ENCODE results near the gene SNAI1.
"Not testable (repeated sequence)": the region's sequence is repeated elsewhere in the genome, so short reads cannot be mapped to it uniquely, and the experiment has no call there.

Gene SNAI1

DNA sequence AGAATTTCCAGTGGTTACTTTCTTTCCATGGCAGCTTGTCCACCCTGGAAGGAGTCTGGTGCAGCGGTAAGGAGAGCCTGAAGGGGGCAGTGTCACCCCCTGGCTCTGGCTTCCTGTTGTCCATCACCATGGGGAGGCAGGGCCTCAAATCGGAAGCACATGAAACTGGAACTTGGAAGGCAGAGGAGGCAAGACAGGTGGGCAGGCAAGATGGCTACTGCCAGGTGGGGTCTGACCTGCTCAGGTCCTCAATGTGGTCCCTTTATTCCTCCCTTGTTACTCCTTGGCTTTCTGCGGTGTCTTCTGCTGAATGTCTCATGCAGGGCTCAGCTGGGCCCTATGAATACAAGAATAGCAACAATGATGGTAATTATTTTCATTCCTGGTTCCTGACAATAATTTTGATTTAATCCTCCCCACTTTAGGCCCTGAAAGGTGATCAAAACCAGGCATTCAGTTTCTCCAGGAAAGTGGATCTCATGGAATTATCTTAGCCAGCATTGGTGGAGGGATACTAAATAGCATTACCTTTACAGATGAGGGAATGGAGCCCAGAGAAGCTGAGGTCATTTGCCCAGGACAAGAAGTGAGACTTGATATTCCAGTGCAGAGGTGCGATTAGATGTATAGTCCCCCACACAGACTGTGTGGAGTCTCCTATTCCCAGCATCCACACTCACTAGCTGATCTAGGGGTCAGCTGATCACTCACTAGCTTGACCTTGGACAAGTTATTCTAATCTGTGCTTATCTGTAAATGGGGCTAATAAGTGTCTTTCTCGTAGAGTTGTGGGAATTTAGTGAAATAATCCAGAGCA, 17.6 kb upstream of the SNAI1 start:
- no peak for DNase-seq (ENCODE audit: low read depth)

DNA sequence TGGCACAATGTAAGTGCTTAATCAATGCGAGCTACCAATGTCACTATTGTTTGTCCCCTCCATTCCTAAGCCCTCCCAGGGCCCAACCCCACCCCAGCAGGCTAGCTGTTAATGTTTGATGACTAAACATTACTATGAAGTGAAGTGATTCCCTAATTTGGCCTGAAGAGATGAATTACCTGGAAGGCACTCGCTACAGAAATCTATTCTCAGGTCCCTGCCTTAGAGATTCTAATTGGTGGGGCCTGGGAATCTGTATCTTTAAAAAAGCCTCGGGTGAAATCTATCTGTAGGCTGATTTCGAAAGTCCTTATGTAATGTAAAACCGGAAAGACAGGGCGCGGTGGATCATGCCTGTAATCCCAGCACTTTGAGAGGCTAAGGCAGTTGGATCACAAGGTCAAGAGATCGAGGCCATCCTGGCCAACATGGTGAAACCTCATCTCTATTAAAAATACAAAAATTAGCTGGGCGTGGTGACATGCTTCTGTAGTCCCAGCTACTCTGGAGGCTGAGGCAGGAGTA, 16.9 kb upstream of the SNAI1 start:
- no peak for DNase-seq (ENCODE audit: low read depth)

DNA sequence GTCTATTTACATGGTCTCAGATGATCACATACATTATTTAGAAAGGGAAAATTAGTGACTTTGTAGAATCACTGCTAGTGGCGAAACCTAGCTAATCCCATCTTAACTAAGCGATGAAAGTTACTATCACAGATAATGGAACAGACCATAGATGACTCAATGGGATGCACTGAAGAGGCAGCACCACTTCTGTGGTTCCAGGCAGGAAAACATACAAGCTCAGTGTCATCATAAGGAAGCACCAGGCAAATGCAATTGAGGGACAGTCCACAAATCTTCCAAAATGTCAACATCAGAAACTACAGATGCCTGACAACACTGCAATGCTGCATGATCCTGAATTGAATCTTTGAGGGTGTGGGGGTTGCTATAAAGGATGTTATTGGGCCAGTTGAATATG, 15.9 kb upstream of the SNAI1 start:
- no peak for DNase-seq (ENCODE audit: low read depth)

DNA sequence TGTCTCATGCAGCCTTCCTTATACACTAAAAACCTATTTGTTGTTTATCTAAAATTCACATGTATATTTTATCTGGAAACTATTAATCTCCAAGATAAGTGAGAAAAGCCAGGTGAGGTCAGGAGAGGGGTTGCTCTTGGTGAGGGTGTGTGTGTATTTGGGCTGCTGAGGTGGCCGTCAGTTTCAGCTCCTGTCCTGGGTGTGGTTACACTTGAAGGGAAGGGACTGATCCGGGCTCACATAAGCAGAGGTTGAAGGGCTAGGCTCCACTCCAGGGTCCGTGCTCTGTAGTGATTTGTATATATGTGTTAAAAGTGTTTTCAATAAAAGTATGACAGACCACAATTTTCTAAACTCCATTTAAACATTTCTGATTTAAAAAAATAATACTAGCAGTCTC, 13.5 kb upstream of the SNAI1 start:
- no peak for DNase-seq (ENCODE audit: low read depth)

DNA sequence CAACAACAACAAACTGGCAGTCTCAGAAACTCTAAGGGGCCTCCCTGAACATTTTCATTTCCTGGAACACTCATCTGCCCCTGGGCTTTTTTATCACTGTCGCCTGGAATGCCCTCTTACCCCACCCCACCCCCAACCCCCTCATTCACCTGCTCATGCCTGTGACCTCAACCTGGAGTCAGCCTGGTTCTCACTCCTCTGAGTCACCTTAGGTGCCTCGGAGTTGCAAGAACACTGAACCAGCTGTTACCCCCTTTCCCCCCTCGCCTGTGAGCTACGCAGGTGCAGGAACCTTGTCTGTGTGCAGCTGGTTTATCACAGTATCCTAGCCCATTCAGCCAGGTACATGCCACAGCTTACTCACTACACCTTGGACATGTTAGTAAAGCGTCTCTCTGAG, 12.8 kb upstream of the SNAI1 start:
- no peak for DNase-seq (ENCODE audit: low read depth)

DNA sequence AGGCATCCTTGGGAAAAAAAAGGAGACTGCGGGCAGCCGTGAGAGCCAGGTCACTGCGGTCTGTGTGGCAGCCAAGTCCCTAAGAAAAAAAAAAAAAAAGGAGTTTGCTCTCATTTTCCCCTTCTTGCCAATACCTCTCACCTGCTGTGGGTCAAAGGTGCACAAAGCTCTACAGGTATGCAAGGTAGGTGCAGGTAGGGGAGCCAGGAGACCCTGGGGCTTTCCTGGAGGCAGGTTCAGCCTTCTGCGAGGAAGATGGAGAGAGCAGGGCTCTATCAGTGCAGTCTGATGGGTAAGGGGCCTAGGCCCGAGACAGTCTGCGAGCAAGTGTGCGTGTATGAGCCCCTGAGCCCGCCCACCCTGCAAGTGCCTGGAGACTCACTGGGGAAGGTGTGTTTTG, 12.3 kb upstream of the SNAI1 start:
- DNase-seq (ENCODE audit: low read depth) = no peak

DNA sequence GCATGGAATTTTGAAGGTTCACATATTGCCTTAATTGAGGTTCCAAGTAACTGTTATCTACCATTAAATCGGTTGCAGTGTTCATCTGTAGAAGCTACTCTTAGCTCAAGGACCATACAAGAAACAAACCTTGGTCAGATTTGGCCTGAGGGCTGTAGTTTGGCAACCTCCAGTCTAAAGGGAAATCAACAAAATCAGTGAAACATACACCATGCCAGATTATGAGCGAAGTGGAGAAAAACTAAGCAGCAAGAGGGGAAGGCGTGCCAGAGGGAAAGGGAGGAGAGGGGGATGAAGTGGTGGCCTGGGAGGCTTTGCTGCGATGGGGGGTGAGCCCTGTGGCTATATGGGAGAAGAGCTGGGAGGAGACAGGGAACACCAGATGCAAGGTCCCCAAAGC, 8.8 kb upstream of the SNAI1 start:
- DNase-seq (ENCODE audit: low read depth) = no peak

DNA sequence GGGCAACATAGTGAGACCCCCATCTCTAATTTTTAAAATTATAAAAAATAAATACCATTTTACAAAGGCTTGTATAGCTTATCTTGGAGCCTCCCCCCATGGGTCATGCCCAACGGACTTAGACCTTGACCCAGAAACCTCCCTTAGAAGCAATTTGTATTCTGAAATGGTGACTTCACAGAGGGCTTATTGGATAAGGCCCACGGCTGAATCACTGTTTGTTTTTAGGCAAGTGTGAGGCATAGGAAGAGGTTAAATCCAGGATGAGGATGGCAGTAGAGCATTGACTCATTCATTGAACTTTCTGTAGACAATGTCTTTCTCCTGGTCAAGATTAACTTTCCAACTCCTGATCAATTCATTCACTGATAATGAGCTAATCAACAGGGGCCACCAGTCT, 6.2 kb upstream of the SNAI1 start:
- DNase-seq (ENCODE audit: low read depth) = no peak

DNA sequence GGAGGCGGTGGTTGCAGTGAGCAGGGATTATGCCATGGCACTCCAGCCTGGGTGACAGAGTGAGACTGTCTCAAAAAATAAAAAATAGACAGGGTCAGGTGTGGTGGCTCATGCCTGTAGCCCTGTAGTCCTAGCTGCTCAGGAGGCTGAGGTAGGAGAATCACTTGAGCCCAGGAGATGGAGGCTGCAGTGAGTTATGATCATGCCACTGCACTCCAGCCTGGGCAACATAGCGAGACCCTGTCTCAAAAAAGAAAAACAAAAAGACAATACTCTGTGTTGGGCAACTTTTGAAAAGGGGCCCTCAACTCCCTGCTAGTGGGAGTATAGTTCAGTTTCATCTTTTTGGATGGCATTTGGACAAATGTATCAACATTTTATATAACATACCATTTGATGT, 5.0 kb upstream of the SNAI1 start:
- DNase-seq (ENCODE audit: low read depth) = not testable (repeated sequence)

DNA sequence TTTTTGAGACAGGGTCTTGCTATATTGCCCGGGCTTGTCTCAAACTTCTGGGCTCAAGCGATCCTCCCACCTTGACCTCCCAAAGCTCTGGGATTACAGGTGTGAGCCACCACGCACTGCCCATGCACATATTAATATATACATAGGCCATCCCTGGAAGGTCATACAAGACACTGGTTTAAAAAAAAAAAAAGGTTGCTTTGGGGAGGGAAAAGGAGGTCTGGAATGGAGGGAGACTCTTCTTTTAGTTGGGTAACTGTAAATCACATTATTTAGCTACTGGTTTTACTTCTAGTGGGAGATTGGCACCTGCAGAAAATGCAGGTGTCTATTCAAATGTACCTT, 4.1 kb upstream of the SNAI1 start:
- no peak for DNase-seq (ENCODE audit: low read depth)

DNA sequence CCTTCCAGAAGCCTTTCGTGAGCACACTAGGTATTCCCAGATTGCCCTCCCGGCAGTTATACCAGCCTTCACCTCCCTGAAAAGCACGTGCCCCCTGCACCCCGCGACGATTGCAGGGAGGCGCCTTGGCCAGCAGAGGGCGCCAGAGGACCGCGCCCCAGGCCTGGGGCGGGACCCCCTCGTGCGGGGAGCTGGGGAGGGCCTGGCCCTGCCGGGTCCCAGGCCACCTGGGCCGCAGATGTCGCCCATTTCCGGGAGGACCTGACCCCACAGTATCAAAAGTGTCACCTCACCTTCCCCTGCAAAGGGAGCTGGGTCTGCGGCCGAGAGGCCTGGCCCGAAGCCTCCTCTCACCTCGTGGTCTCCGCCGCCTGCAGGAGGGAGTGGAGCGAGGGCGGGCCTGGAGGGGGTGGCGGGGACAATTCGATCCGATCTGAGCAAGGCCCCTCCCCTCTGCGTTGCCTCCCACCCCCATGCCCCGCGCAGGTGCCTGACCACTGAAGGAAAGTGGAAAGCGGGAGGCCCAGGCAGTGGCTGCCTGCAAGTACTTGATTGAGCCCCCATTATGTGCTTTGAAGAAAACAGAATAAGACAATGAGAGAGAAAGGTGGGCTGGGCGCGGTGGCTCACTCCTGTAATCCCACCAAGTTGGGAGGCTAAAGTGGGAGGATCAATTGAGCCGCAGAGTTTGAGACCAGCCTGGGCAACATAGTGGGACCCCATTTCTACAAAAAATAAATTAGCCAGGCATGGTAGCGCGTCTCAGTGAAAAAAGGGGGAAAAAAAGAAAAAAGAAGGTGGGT, 3.5 kb upstream of the SNAI1 start:
- DNase-seq (ENCODE audit: low read depth) = peak; percentile 44

DNA sequence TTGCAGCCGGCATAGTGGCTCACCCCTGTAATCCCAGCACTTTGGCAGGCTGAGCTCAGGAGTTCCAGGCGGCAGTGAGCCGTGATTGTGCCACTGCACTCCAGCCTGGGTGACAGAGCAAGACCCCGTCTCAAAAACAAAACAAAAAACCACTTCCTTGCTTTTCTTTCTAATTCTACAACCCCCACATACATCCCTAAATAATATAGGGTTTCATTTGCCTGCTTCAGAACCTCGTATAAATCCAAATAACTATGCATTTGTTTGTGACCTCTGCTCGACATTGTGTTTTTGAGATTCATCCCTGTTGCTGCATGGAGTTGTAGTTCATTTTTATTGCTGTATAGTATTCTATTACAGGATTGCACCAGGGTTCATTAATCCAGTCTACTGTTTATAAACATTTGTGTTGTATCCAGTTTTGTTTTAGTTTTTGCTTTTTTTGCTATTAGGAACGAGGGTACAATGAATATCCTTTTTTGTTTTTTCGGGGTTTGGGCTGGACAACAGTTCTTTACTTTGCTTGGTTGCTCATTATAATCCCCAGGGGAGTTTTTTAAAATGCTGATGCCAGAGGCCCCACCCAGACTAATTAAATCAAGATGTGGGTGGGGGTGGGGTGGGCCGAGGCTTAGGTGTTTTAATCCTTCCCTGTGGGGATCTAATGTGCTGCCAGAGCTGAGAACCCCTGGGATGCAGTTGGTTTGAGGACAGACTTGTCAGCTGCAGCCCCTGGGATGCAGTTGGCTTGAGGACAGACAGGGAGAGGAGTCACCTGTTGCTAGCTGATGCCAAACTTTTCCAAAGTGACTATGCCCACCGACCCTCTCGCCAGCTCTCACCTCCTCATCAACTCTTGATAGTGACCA, 2.4 kb upstream of the SNAI1 start:
- DNase-seq (ENCODE audit: low read depth) = no peak

DNA sequence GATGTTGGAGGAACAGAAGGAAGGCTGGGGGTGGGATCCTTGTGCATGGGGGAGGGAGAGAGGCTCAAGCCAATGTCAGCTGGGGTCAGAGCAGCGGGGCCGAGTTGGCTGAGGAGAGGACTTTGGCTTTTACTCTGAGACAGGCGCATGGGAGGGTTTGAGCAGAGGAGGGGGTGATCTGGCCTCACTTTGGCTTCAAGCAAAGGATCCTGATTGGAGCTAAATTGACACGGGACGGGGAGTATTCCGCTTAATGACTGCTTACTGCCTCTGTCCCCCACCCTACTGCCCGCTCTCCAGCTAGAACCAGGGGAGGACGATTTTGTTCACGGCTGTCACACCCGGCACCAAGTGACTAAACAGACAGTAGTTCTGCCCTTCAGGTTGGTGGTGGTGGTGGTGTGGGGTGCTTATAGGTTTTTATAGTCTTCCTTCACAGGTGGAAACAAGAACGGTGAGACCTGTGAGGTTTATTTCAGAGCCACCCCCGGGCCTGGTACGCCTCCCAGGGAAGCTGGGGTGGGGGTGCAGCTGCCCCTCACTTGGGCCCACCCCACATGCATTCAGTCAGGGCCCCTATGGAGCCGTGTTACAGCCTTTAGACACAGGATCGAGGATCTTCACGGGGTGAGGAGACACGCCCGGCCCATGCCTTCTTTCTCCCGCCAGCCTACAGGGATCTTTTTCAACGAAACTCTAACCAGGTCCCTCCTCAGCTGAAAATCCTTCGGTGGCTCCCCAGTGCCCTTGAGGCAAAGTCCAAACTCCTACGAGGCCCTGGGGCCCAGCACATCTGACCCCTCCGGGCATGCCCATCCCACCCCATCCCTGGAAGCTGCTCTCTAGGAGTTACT, 1.3 kb upstream of the SNAI1 start:
- no peak for DNase-seq (ENCODE audit: low read depth)

DNA sequence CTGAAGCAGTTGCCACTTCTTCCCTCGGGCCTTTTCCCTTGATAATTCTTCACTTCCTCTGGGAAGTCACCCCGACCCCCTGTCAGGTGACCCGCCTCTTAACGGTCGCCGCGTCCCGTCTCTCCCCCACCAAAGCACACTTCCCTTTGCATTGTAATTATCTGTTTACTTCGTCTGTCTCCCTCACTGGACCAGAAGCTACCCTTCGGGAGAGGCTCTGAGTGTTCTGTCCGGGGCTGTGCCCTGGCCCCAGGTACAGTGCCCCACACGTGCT, 771 bp upstream of the SNAI1 start:
- DNase-seq (ENCODE audit: low read depth) = no peak

DNA sequence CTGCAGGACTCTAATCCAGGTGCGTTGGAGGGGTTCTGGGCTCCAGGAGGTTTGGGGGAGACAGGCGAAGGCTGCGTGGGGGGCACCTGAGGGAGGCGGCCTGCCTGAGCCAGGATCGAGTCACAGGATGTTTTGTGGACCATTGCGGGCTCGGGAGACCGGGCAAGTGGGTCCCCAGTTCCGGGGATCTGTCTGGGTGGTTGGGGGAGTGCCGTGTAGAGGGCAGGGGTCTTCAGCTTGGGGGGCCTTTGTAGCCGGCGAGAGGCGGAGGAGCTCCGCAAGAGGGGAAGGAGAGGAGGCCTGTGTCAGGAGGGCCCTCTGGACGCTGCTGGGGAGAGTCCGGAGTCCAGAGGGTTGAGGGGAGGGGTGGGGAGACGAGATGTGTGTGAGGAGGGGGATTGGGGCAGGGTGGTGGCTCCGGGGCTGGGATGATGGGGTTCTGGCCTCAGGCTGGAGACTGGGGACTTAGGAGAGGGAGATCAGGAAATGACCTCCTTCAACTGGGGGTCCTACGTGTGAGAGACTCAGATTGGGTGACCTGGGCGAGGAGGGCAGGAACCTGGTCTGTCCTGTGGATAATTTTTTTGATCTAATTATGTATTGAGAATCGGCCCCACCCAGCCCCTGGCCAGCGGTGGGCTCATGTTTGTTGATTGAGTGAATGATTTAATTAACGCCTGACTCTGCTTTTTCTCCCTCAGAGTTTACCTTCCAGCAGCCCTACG, 505 bp downstream of the SNAI1 start:
- DNase-seq (ENCODE audit: low read depth) = no peak

DNA sequence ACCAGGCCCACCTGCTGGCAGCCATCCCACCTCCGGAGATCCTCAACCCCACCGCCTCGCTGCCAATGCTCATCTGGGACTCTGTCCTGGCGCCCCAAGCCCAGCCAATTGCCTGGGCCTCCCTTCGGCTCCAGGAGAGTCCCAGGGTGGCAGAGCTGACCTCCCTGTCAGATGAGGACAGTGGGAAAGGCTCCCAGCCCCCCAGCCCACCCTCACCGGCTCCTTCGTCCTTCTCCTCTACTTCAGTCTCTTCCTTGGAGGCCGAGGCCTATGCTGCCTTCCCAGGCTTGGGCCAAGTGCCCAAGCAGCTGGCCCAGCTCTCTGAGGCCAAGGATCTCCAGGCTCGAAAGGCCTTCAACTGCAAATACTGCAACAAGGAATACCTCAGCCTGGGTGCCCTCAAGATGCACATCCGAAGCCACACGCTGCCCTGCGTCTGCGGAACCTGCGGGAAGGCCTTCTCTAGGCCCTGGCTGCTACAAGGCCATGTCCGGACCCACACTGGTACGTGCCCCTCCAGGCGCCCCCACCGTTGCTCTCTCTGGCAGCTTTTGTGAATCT, 1.1 kb downstream of the SNAI1 start:
- no peak for DNase-seq (ENCODE audit: low read depth)

DNA sequence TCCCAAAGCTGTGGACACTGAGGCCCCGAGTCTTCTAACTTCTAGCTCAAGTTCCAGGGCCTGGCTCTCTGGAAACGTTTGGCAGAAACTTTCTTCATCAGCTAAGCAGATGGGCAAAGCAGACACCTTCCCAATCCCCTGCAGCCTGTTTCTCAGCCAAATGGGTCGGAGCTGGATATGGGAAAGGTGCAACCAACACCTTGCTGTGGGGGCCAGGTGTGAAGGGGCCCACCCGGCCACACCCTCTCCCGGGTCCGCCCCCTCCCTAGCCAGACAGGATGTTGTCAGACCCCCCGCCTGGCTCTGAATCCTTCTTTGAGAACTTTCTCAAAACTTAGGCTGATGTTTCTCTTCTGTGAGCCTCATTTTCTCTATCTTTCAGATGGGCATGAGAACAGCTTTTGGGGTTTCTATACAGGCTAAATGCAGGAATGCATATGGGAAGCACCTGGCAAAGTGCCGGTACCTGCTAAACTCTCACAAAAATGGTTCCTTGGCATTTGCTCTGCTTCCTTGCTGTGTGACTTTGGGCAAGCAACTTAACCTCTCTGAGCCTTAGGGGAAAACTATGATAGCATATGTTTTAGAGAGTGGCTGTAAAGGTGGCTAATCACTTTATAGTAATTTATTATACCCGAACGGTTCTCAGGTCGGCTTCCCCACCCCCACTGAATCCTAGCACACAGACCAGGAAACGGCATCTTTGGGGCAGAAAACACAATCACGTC, 1.8 kb downstream of the SNAI1 start:
- no peak for DNase-seq (ENCODE audit: low read depth)

DNA sequence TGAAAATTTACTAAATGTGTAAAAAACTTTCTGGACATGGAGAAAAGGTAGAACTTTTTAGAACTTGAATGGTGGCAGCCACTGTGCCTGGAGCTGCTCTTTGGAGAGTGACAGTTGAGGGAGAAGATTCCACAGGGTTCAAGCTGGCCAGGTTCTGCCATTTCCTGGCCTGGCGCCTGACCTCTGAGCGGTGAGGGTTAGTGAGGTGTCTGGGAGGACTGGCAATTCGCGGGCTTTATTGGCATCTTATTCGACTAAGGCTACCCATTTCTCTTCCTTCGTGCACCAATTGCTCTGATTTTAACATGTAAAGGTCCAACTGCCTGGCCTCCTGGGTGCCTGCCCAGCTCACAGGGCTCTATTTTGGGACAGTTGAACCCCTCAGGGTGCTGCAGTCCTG, 2.4 kb downstream of the SNAI1 start:
- no peak for DNase-seq (ENCODE audit: low read depth)

DNA sequence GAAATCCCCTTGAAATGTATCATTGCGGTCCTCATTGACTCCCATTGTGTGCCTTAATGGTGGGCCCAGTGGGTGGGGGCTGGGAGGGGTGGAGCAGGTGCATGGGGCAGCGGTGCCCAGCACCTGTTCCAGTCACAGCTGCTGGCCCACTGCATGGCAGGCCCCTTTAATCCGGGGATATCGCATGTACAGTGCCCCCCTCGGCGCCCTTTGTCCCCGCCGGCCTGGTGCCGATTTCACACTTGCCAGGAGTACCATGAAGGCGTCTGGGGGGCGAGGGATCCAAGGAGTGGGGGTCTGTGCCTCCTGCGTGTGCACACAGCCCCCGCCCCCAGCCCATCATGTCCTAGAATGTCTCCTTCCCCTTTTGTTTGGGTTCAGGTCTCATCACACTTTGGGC, 2.8 kb downstream of the SNAI1 start:
- no peak for DNase-seq (ENCODE audit: low read depth)

DNA sequence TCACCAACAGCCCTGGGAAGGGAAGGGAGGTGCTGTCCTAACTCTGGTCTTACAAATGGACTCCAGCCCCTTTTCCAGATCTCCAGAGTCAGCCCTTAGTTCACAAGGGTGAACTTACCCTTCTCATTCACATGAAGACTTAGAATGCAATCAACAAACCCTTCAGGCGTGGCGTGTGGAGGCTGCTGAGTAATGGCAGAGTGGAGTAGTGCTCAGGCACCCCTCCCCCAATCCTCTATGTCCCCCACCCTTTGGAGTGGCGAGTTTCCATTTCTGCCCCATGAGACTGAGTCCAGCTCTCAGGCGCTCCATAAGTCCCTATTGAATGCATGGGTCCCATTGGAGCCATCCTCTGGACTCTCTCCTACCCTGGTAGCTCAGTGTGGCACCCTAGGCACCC, 3.3 kb downstream of the SNAI1 start:
- DNase-seq (ENCODE audit: low read depth) = no peak
